ENCODE measurements around the gene PSMC5. TPM values are rescaled to one million over a fixed set of nuclear protein-coding genes. Genes with fewer than 3 reads are reported as not detected.

PSMC5 gene
- total and polyA plus RNA-seq, 9 of the 15 experiments (the other 6 are each of a cell fraction or from before 2014, with no cell fraction given), result 89.2 to 393 (median 161) TPM

- TF ChIP-seq, protein P1, sequence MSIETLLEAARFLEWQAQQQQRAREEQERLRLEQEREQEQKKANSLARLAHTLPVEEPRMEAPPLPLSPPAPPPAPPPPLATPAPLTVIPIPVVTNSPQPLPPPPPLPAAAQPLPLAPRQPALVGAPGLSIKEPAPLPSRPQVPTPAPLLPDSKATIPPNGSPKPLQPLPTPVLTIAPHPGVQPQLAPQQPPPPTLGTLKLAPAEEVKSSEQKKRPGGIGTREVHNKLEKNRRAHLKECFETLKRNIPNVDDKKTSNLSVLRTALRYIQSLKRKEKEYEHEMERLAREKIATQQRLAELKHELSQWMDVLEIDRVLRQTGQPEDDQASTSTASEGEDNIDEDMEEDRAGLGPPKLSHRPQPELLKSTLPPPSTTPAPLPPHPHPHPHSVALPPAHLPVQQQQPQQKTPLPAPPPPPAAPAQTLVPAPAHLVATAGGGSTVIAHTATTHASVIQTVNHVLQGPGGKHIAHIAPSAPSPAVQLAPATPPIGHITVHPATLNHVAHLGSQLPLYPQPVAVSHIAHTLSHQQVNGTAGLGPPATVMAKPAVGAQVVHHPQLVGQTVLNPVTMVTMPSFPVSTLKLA (conservative IDR thresholded peaks at IDR 0.05), result peak; percentile 91 to 92
- TF ChIP-seq TAF7 (tag; IDR thresholded peaks at IDR 0.05) (no peak), THRAP3 (IDR thresholded peaks at IDR 0.05; ENCODE audit: borderline replicate concordance) (no peak), HNRNPK (IDR thresholded peaks at IDR 0.05; ENCODE audit: low read depth, low read length, poor library complexity, severe bottlenecking) (no peak), ZNF311 (CRISPR knock-in tag; IDR thresholded peaks at IDR 0.05) (no peak; the same call in 1 of the 2 replicates), TFAP4 (CRISPR knock-in tag; IDR thresholded peaks at IDR 0.05; ENCODE audit: borderline replicate concordance) (peak; percentile 71), DDX20 (tag; IDR thresholded peaks at IDR 0.05; ENCODE audit: low read depth) (no peak), ZFP91 (CRISPR knock-in tag; IDR thresholded peaks at IDR 0.05) (0 out of 2 replicates have a peak, but pooled peaks have one; percentile 32), ZNF197 (CRISPR knock-in tag; IDR thresholded peaks at IDR 0.05; ENCODE audit: low read depth) (no peak), SREBF1 (IDR thresholded peaks at IDR 0.05; ENCODE audit: borderline replicate concordance, low read depth, low read length) (peak; percentile 93), ZSCAN32 (CRISPR knock-in tag; IDR thresholded peaks at IDR 0.05) (no peak), MCM3 (IDR thresholded peaks at IDR 0.05) (no peak; the same call in 1 of the 2 replicates), RBM17 (IDR thresholded peaks at IDR 0.05; ENCODE audit: borderline replicate concordance, low read depth, low read length) (no peak), NONO (IDR thresholded peaks at IDR 0.05; ENCODE audit: low read depth in 2 of 2, low read length in 1 of 2) (peak in 1 of 2 experiments; percentile 100; a peak in 2 of 4 replicates), KLF1 (tag; IDR thresholded peaks at IDR 0.05) (peak; percentile 39; the same call in 1 of the 2 replicates), ADNP (tag; IDR thresholded peaks at IDR 0.05) (no peak), CLOCK (CRISPR knock-in tag; IDR thresholded peaks at IDR 0.05; ENCODE audit: borderline replicate concordance) (peak; percentile 71; the same call in 1 of the 2 replicates), ZNF431 (CRISPR knock-in tag; IDR thresholded peaks at IDR 0.05) (peak; percentile 76; the same call in 1 of the 2 replicates), GTF2B (IDR thresholded peaks at IDR 0.05; ENCODE audit: extremely low read depth, insufficient read length) (no peak)
Measured at GRCh38 chr17:63848834-63849689, 21.8 kb downstream of the PSMC5 start (continued).

Data from K562 (cell line).